ENCODE data around the gene ATXN10.

Gene ATXN10

GRCh38 chr22:45683680-45684079 is 12.0 kb downstream of the ATXN10 start:
- DNase-seq (ENCODE audit: extremely low spot score): no peak
- ChIA-PET CTCF (no interaction called here), POLR2A (interaction anchor here (1.0 kb wide), 1 partner anchor 12 kb away, joined by 3 read pairs; the partner anchor contains the start of gene ATXN10)
- TF ChIP-seq FOXM1 (IDR thresholded peaks at IDR 0.05; ENCODE audit: borderline replicate concordance) (no peak), HDGF (IDR thresholded peaks at IDR 0.05; ENCODE audit: borderline replicate concordance) (no peak), ZNF384 (IDR thresholded peaks at IDR 0.05) (no peak), BHLHE40 (IDR thresholded peaks at IDR 0.05; ENCODE audit: borderline replicate concordance) (no peak), ELF4 (IDR thresholded peaks at IDR 0.05) (no peak), NFRKB (IDR thresholded peaks at IDR 0.05) (no peak), SP1 (IDR thresholded peaks at IDR 0.05) (no peak)

- ChIA-PET POLR2A (interaction anchor here (1.0 kb wide), 1 partner anchor 13 kb away, joined by 3 read pairs; the partner anchor contains the start of gene ATXN10), CTCF (no interaction called here)
- no peak for DNase-seq (ENCODE audit: extremely low spot score)
- TF ChIP-seq NFRKB (IDR thresholded peaks at IDR 0.05) (no peak), LEF1 (IDR thresholded peaks at IDR 0.05; ENCODE audit: borderline replicate concordance) (no peak), FOXK2 (IDR thresholded peaks at IDR 0.05) (no peak), CTBP1 (IDR thresholded peaks at IDR 0.05; ENCODE audit: borderline replicate concordance) (no peak), ELF4 (IDR thresholded peaks at IDR 0.05) (no peak)
These were observed 12.5 kb downstream of the ATXN10 start for GRCh38 chr22:45684169-45684568.

GRCh38 chr22:45684752-45685574 is 13.3 kb downstream of the ATXN10 start:
- DNase-seq (ENCODE audit: extremely low spot score): no peak

DNA sequence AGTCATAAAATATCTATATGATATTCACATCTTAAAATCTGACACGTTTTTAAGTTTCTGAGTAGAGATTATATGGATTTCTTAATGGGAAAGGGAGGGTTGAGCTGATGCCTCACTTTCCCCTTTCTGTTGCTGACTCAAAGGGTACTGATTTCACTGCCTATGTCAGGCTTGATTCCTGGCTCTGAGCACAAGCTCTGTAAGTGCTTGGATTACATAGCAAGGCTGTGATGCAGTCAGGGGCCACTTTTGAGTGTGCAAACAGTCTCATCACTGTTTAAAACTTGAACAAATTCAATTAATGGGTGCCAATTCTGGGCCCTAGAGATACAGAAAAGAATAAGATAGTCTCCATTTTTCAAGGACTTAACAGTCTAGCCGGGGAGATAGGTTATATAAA is 14.4 kb downstream of the ATXN10 start:
- POLR2A ChIA-PET: no interaction called here
- TF ChIP-seq SP1 (IDR thresholded peaks at IDR 0.05): no peak
- TF ChIP-seq SUZ12 (IDR thresholded peaks at IDR 0.05): no peak
- TF ChIP-seq NFRKB (IDR thresholded peaks at IDR 0.05): no peak
- TF ChIP-seq FOXA1 (IDR thresholded peaks at IDR 0.05): no peak
- no peak for TF ChIP-seq TARDBP (IDR thresholded peaks at IDR 0.05)
- no peak for TF ChIP-seq L3MBTL2 (conservative IDR thresholded peaks at IDR 0.05)
- TF ChIP-seq CTBP1 (IDR thresholded peaks at IDR 0.05; ENCODE audit: borderline replicate concordance): no peak
- no peak for TF ChIP-seq ELF4 (IDR thresholded peaks at IDR 0.05)
- no peak for TF ChIP-seq ZNF384 (IDR thresholded peaks at IDR 0.05)
- TF ChIP-seq ARNT (IDR thresholded peaks at IDR 0.05): no peak
- no peak for TF ChIP-seq PKNOX1 (IDR thresholded peaks at IDR 0.05)
- CTCF ChIA-PET: interaction anchor here (0.7 kb wide), 1 partner anchor 548 kb away, joined by 3 read pairs; no protein-coding TSS in a partner anchor
- no peak for DNase-seq (ENCODE audit: extremely low spot score)

More at GRCh38 chr22:45684752-45685574, 13.3 kb downstream of the ATXN10 start:
- ChIA-PET POLR2A (no interaction called here), CTCF (no interaction called here)
- no peak for TF ChIP-seq SUZ12 (IDR thresholded peaks at IDR 0.05)
- no peak for TF ChIP-seq ARNT (IDR thresholded peaks at IDR 0.05)
- no peak for TF ChIP-seq CTBP1 (IDR thresholded peaks at IDR 0.05; ENCODE audit: borderline replicate concordance)
- TF ChIP-seq SP1 (IDR thresholded peaks at IDR 0.05): no peak
- no peak for TF ChIP-seq ZNF384 (IDR thresholded peaks at IDR 0.05)
- no peak for TF ChIP-seq FOXK2 (IDR thresholded peaks at IDR 0.05)

DNA sequence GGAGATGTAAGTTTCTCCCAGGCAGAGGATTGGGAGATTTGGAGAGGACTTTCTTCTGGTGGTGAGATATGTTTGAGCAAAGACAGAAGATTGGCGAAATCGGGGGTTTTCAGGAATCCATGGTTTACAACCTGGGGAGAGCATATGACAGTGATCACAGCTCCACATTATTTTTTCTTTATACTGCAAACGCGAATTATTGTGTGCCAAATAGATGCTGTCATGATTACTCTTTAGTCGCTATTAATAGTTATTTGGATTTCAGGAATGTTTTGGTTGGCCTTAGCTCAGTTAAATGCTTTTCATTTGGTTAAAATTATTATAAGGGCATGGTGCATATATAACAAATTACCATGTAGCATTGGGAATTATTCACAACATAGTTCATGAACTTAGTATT is 15.2 kb downstream of the ATXN10 start:
- DNase-seq (ENCODE audit: extremely low spot score): no peak
- POLR2A ChIA-PET: no interaction called here
- CTCF ChIA-PET: no interaction called here
- TF ChIP-seq SUZ12 (IDR thresholded peaks at IDR 0.05) (no peak), ARNT (IDR thresholded peaks at IDR 0.05) (no peak), LEF1 (IDR thresholded peaks at IDR 0.05; ENCODE audit: borderline replicate concordance) (no peak), L3MBTL2 (conservative IDR thresholded peaks at IDR 0.05) (no peak)

GRCh38 chr22:45688600-45689080 is 17.0 kb downstream of the ATXN10 start:
- DNase-seq (ENCODE audit: extremely low spot score): no peak
- CTCF ChIA-PET: no interaction called here
- POLR2A ChIA-PET: no interaction called here
- no peak for TF ChIP-seq FOXK2 (IDR thresholded peaks at IDR 0.05)
- TF ChIP-seq BHLHE40 (IDR thresholded peaks at IDR 0.05; ENCODE audit: borderline replicate concordance): no peak
- TF ChIP-seq ELF4 (IDR thresholded peaks at IDR 0.05): no peak
- TF ChIP-seq ZNF384 (IDR thresholded peaks at IDR 0.05): no peak
- TF ChIP-seq SP1 (IDR thresholded peaks at IDR 0.05): no peak
- TF ChIP-seq TARDBP (IDR thresholded peaks at IDR 0.05): no peak
- no peak for TF ChIP-seq FOXA1 (IDR thresholded peaks at IDR 0.05)
- TF ChIP-seq ARNT (IDR thresholded peaks at IDR 0.05): no peak
- TF ChIP-seq PKNOX1 (IDR thresholded peaks at IDR 0.05): no peak
- TF ChIP-seq SUZ12 (IDR thresholded peaks at IDR 0.05): no peak
- no peak for TF ChIP-seq FOXM1 (IDR thresholded peaks at IDR 0.05; ENCODE audit: borderline replicate concordance)
- TF ChIP-seq LEF1 (IDR thresholded peaks at IDR 0.05; ENCODE audit: borderline replicate concordance): no peak
- no peak for TF ChIP-seq L3MBTL2 (conservative IDR thresholded peaks at IDR 0.05)

DNA sequence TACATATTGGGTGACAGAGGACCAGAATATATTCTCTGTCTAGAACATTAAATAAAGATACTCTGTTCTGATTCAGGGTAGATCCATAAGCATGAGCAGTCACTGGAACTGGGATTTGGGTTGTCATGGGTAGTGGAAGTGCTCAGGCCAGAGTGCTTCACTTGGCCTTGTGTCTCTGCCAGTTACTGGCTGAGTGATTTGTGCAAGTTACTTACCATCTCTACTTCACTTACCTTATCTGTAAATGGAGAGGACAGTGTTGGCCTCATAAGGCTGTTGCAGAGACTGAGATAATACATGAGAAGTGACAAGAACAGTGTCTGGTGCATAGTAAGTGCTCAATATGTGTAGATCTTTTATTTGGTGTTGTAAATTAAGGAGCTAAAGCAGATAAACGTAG is 17.6 kb downstream of the ATXN10 start:
- CTCF ChIA-PET: no interaction called here
- TF ChIP-seq ARNT (IDR thresholded peaks at IDR 0.05) (no peak), L3MBTL2 (conservative IDR thresholded peaks at IDR 0.05) (no peak), FOXA1 (IDR thresholded peaks at IDR 0.05) (no peak), SUZ12 (IDR thresholded peaks at IDR 0.05) (no peak), ELF4 (IDR thresholded peaks at IDR 0.05) (no peak), ZNF384 (IDR thresholded peaks at IDR 0.05) (no peak), SP1 (IDR thresholded peaks at IDR 0.05) (no peak), NFRKB (IDR thresholded peaks at IDR 0.05) (no peak), FOXM1 (IDR thresholded peaks at IDR 0.05; ENCODE audit: borderline replicate concordance) (no peak), BHLHE40 (IDR thresholded peaks at IDR 0.05; ENCODE audit: borderline replicate concordance) (no peak), TARDBP (IDR thresholded peaks at IDR 0.05) (no peak), PKNOX1 (IDR thresholded peaks at IDR 0.05) (no peak), FOXK2 (IDR thresholded peaks at IDR 0.05) (no peak)
- no peak for DNase-seq (ENCODE audit: extremely low spot score)

More for the DNA sequence above, 17.6 kb downstream of the ATXN10 start:
- POLR2A ChIA-PET: no interaction called here
